ENCODE data around the gene GALNT14.

The GALNT14 gene

DNA sequence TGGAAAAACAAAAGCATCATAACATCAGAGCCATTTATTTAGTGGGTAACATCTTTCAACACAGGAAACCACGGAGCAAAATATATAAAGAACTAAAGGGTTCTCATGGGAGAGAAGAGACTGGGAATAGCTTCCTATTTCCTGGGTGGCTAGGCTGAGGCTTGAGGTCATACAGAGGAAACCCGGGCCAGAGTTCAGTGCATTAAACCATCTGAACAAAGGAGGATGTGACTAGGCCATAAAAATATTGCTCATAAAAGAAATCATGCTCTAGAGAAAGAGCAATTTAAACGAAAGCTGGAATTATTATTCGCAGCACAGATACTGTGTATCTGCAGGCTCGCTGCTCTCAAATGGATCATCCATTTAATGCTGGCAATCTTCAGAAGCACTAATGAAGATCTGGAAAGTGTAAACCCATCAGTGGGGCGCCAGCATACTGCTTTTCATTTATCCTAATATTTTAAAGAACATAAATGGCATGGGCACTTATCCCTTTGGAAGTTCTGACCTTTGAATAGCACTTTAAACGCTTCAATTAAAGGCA is 83.3 kb downstream of the GALNT14 start:
- DNase-seq (ENCODE audit: low read depth): no peak

DNA sequence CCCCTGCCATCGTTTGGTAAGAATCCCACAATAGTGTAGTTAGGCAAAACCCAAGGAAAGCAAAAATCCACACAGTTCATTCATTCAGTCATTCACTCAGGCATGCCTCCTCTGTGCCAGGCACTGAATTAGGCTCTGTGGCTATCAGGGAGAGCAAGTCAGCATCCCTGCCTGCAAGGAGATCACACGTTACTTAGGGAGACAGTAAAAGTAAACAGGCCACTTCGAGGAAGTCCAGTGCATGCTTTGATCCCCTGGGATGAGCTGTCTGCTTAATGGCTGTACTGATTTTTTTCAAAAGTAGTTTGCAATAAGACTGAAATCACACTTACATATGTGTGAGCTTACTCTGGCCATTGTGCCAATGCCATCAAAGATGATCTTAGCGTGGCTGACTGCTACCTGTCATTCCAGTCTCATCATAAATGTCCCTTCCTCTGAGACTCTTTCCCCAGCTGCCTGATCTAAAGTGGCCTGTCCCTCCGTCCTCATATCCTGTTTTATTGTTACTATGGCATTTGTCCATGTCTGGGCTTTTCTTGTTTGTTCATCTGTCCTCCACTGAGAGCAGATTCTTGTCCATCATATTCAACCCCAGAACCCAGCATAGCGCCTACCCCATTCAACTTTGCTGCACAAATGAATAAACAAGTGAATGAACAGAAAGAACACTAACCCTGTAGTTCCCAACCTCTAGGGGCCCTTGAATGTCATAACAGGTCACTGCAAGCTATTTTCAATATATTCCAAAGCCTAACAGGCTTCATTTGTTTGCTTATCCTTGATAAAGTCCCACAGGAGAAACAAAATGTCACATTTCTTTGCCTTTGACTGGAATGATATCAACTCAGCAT is 84.1 kb downstream of the GALNT14 start:
- no peak for DNase-seq (ENCODE audit: low read depth)

DNA sequence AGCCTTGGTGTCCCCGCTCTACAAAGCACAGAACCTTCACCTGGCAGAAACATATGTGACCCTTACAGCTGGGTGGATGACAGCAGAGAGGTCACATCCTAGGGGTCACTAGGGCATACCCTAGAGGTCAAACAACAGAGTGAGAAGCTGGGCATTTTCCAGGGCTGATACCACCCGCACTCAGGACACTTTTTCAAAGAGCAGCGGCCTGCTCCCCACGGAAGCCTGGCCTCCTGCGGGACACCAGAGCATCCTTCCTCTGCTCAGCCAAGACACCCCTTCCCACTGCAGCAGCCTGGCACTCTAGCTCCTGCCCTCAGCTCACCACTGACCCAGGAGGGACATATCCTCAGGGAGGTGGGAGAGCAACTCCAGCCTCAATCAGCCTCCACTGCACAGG is 86.0 kb downstream of the GALNT14 start:
- no peak for DNase-seq (ENCODE audit: low read depth)

DNA sequence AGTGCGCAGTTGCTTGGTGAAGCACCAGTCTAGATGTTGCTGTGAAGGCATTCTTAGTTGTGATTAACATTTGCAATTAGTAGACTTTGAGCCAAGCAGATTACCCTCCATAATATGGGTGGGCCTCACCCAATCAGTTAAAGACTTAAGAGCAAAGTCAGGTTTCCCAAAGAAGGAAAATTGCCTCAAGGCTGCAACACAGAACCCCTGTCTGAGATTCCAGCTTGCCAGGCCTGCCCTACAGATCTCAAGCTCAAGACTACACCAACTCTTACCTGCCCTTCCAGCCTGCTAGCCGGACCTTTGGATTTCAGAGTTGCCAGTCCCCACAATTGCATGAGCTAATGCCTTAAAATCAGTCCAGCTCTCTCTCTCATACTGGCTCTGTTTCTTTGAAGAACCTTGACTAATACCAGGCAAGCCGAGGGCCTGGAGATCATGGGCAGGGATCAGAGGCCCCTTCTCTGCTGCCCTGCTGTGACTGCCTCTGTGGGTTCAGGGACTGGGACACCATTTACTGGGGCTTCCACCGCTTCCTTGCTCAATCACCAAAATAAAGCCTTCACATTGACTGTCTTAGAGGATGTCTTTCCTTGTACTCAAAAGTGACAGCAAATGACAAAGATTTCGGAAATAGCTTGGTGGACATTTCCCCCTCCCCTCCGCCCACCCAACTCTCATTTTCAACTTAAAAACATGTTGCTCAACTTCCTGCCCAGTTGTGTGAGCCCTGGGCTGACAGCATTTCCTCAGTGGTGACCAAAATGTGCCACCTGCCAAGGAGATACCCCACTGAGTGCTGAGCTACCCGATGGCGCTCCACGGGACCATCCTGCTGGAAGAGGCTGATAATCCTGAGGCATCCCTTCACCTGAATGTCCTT is 86.7 kb downstream of the GALNT14 start:
- DNase-seq (ENCODE audit: low read depth): no peak

DNA sequence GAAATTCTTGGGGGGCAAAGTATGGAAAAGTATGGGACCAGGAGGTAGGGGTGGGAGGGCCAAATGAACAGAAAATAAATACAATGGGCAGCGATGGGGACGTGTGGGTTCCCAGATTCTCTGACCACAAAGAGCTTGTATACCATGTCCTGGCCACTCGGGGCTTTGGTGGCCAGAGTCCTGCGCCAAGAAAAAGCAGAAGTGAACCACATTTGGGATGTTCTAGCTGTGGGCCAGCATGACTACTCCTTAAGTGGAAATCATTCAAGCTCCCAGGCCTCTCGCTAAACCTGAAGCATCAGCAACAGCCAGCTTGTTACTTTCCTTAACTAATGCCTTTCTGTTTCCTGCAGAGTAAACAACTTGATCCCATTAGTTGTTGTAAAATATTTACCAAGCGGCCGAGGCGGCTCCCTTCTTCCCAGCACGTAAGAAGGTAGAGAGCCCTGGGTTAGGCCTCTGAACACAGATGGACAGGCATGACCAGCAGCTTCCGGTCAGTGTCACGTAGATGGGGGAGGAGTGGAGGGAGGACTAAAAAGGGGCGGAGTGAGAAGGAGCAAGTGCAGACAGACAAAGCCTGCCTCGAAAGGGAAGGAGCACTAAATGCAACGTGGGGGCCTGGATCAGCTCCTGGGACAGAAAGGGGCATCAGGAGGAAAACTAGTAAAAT is 88.2 kb downstream of the GALNT14 start:
- no peak for DNase-seq (ENCODE audit: low read depth)

DNA sequence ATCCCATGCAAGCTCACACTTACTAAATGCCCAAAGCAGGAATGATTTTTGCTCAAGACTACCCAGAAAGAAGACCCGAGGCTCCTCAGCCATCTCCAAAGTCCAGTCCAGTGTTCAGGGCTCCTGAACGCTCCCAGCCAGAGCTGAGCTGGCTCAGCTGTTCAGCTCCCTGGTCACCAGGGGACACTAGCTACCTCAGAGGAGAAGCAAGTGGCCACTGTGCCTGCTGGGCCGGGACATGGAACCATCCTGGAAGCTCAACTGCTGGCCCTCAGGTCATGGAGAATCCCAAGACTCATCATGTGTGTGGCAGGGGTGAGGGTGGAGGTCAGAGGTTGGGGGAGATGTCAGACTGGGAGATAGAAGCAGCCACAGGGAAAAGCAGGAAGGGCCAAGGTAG is 89.0 kb downstream of the GALNT14 start:
- no peak for DNase-seq (ENCODE audit: low read depth)

DNA sequence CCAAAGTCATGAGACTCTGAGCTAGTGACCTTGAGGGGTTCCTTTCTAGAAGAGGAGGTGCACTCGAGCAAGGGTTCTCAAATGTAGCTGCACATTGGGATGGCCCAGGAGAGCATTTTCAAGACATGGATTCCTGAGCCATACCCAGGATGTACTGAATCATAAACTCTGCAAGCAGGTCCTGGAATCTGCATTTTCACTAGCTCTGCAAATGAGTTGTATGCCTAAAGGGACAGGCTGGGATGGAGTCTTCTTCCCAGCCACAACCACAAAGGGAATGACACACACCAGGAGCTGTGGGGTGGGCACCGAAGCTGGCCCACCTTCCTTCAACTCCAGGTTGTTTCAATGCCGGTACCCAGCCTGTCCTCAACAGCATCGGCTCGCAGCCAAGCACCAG is 90.6 kb downstream of the GALNT14 start:
- DNase-seq (ENCODE audit: low read depth): no peak

DNA sequence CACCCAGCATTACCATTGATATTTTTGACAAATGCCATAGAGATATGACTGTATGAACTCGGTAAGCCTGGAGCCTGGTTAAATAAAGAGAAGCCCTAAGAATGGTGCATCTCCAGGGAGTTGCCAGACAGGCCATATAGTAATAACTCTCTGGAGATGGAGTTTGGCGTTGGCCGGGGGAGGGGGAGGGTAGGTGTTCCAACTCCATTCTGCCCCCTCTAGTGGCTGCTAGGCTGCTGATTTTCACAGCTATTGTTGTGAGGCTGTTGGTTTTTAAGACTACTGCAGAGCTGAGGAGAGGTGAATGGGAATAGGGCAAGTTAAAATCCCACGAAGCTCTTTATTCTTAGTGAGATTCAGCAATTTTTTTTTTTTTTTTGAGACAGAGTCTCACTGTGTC is 99.9 kb downstream of the GALNT14 start:
- no peak for DNase-seq (ENCODE audit: low read depth)

DNA sequence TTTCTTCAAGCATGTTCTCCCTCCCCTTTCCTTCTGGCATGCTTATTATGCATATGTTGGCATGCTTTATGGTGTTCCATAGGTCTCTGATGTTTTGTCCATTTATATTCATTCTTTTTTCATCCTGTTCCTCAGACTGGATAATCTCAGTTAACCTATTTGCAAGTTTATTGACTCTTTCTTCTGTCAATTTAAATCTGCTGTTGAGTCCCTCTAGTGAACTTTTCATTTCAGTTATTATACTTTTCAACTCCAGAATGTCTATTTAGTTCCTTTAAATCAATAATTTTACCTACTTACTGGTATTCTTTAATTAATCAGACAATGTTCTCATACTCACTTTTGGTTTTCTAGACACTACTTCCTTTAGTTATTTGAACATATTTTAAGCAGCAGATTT is 101.2 kb downstream of the GALNT14 start:
- no peak for DNase-seq (ENCODE audit: low read depth)

DNA sequence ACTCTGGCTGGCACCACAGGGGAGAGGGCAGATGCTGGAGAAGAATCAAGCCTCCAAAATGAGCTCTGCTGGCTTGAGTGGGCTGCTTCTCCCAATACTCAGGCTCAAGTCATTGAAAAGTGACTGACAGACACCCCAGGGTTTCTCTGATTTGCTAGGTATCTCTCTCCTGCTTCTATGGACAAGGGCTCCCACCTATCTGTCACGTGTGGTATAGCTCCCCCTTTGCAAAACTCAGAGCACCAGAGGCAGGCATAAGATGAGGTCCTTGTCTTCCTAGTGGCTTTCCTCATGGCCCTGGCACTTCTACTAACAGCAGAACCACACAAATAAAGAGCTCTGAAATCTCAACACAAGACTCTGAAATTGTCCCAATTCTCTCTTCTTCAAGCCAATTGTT is 105.2 kb downstream of the GALNT14 start:
- no peak for DNase-seq (ENCODE audit: low read depth)

DNA sequence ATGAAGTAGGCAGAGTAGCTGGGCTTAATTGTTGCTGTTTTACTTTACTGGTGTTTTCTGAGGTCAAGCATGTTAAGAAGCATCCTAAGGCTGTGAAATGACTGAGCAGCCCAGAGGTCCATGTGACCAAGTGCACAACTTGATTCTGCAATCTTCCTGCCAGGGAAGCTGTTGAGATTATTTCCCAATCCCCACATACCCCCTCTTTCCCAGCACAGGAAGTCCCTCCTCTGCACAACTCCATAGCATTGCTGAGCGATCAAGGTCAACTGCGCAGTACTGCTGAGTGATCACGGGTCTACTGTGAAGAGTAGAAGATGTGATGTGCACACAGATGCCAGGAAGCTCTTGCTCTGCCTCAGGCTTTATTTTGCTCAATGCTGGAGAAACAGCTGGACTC is 105.8 kb downstream of the GALNT14 start:
- DNase-seq (ENCODE audit: low read depth): no peak

DNA sequence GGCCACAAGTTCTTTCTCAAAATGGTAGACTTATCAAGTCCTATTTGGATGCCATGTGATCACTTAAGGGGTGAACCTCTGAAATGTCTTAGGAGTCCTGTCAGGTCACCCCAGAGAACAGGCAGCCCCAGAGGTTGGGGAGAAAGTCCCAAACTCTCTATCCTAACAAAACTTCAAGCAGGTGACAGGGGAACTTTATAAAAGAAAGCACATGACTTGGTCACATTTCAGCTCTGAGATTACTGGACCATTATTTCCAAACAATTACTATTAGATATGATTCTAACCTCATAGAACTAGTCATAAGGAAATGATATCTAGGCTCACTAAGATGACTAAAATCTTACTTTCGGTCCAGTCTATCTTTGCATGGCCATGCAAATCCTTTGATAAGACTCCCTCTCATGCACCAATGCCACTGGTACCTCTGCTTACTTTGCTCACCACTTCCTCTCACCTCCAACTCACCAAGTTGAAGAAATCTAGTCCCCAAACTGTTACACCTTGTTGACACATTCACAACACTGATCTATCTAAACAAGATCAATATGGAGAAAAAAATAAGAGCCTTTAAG is 107.0 kb downstream of the GALNT14 start:
- no peak for DNase-seq (ENCODE audit: low read depth)

DNA sequence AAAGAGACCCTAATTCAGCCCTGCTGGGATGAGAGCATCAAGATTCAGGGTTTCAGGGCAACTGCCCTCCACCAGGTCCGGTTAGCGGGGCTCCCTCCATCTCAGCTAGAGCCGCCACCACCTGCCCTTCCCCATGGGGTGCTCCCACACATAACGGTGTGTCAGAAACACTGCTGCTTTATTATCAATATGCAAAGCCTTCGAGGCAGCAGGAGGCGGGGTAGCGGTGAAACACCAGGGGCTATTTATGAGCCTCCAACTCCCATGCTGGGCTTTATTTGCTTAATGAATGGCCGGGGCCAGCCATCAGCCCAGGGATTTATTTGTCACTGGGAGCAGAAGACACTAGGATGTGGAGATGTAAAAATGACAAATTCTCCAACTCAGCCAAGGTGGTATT is 109.8 kb downstream of the GALNT14 start:
- no peak for DNase-seq (ENCODE audit: low read depth)

DNA sequence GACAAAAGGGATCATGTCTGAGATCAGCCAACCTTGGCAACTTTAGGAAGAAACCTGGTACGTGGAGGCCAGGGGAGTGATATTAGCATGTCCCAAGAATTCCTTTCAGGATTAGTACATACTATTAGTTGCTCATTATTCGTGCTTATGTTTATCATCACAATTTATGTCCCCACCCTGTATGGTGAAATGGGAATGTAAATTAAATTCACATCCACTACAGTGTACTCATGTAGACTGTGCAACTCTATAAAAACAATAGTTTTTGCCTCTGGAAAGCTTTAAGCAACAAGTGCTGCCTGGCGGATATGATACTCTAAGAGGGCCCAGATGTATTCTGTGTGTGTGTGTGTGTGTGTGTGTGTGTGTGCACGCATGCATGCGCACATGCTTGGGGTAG is 110.7 kb downstream of the GALNT14 start:
- no peak for DNase-seq (ENCODE audit: low read depth)

DNA sequence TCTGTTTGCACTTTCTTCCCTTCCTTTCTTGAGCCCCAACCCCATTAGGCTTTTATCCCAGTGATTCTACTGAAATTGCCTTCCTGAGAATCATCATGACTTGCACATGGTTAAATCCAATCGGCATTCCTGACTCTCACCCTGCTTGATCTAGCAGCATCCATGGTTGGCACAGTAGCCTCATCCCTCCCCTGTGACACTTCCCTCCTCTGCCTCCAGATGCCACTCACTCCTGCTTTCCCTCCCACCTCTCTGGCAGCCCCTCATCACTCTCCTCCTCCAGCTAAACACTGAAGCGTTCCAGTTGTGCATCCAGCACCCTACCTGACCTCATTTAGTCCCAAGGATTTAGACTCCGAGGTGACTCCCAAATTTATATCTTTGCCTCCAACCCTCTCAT is 114.7 kb downstream of the GALNT14 start:
- no peak for DNase-seq (ENCODE audit: low read depth)

DNA sequence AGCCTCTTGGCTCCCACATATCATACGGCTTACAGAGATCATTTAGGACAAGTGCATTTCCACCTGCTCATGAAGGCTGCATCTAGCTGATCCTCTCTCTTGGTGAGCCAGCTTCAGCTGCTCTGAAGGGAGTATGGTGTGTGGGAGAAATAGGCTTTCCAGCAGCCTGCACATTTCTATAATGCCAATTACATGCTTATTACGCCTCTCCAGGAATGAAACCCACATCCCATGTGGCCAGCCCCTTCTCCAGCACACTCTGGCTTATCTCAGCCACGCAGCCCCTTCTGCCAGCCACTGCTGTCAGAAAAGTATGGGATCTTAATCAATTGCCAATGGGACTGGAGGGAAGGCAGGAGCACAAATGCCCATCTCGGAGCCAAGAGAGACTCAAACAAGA is 117.5 kb downstream of the GALNT14 start:
- DNase-seq (ENCODE audit: low read depth): no peak

DNA sequence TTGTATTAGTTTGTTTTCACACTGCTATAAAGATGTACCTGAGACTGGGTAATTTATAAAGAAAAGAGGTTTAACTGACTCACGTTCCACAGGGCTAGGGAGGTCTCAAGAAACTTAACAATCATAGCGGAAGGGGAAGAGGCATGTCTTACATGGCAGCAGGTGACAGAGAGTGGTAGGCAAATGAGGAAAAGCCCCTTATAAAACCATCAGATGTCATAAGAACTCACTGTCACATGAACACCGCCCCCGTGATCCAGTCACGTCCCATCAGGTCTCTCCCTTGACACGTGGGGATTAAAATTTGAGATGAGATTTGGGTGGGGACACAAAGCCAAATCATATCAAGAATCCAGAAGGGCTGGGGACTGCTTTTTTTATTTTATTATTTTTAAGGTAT is 120.0 kb downstream of the GALNT14 start:
- DNase-seq (ENCODE audit: low read depth): no peak

DNA sequence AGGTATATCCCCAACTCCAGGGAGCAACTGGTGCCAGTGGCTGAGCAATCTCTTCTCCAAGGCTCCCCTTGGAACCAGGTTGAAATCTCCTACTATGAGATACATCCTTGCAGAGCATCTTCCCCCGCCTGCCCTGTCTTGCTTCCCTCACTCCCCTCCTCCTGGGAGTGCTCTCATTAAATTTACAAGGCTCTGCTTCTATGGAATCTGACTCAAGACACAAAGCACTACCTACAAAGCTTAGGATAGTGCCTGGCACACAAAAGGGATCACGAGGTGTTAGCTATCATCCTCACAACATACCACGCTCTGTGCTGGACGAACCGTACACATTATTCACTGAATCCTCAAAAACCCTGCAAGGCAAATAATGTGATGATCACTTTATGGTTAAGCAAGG is 121.6 kb downstream of the GALNT14 start:
- DNase-seq (ENCODE audit: low read depth): no peak

DNA sequence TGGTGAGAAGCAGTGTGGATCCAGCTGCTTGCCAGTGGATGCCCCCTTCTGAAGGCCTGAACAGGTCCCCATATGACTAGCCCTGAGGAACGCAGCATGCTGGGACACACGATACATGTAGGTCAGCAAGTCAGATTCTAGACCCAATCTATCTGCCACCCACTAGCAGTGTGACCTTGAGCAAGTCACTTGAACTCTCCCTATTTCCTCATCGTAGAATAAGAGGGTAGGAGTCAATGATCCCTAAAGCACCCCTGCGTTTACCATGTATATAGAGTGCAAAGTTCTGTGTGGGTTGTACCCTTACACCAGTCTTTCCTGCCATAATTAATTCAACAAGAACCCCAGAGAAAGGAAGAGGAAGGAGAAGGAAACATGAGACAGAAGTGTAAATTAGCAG is 123.7 kb downstream of the GALNT14 start:
- DNase-seq (ENCODE audit: low read depth): no peak

DNA sequence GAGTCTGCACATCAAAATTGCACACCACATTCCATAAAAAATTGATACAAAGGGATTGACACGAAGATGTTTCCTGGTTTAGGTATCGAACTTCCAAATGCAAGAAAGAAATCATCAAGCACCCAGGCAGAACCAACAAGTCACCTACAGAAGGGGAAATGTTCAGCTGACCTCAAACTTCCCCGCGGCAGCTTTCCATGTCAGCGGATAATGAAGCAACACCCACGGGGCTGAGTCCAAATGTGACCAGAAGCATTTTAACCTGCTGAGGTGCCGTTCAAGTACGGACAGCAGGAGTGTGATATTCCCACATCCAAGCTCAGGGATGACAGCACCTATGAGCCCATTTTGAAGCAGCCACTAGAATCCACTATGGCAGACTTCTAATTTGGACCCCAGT is 124.9 kb downstream of the GALNT14 start:
- no peak for DNase-seq (ENCODE audit: low read depth)

DNA sequence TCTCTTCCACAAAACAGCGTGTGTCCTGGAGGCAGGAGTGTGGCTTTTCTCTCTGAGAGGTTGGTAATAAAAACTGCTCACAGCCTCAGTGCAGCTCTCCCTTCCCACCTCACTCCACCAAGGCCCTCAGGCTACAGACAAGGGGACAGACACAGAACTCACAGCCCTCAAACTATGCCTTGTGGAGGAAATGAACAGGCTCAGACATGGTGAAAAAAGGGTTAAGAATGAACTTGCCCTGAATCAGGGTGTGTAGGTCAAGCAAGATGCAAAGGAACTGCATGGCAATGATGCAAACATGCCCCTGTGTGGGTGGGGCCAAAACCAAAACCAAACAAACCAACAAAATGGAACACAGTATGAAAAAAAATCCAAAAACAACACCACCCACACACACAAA is 125.8 kb downstream of the GALNT14 start:
- no peak for DNase-seq (ENCODE audit: low read depth)

DNA sequence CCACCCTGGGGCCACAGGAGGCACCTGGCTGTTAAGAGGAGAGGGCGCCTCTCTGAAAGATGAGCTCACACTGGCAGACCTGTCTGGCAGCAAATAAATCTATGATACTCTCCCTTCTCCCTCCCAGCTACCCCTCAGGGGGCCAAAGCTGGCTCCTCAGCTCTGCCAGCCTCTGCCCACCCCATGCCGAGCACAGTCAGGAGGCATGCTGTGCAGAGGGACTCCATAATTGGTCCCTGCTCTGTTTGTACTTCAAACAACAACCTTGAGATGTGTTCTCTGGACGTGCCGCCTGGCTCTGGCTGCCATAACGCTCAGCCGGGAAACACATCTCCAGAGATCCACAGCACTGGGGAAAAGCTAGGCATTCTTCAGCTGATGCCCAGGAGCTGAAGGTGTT is 126.7 kb downstream of the GALNT14 start:
- DNase-seq (ENCODE audit: low read depth): no peak

All from activated gamma-delta T cell treated with anti-CD3 and anti-CD28 coated beads, Interleukin-2, amount 50 U/mL, for 16 hours (primary cell).